GM19238 (cell line): Measurements from ENCODE around the gene CSTPP1.
"Not testable (repeated sequence)": the region's sequence is repeated elsewhere in the genome, so short reads cannot be mapped to it uniquely, and the experiment has no call there.

ENCODE experiments used
- DNase-seq: peaks from one replicate; pipeline ENCODE4 v3.0.0; 2011; ENCODE audit warnings: low spot score; ENCODE audit not compliant: insufficient read length

CSTPP1 gene

DNA sequence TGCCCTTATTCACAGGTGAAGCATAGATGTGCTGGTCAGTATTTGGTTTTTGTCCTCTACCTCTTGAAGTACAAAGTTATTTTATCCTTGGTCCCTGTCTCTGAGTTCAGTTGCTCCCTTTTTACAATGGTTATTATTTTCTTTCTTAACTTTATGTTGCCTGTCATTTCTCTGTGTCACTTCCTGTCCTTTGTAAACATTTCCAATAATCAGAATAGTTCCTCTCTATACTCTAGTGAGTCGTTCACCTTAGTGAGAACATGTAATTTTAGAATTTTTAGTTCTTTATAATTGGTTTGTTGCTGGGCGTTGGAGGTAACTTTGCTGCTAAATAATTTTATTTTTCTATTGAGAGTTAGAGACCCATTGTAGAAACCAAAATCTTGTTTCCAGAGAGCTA, 16.0 kb downstream of the CSTPP1 start:
- DNase-seq, result no peak

DNA sequence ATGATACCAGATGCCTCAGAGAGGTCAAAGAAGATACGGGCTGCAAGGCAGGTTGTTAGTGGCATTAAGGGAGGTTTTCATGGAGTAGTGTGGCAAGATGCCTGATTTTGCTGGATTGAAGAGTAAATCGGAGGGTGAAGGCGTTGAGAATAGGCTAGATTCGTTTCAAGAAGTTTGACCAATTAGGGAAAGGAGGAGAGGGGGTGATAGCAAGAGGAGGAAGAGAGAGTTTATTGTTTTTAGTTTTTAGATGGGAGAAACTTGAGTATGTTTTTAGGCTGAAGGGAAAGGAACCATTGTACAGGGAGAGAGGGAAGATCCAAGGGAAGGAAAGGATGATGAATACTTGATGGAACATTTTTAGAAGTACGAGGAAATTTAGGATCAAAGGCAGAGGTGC, 16.5 kb downstream of the CSTPP1 start:
- DNase-seq, result no peak

DNA sequence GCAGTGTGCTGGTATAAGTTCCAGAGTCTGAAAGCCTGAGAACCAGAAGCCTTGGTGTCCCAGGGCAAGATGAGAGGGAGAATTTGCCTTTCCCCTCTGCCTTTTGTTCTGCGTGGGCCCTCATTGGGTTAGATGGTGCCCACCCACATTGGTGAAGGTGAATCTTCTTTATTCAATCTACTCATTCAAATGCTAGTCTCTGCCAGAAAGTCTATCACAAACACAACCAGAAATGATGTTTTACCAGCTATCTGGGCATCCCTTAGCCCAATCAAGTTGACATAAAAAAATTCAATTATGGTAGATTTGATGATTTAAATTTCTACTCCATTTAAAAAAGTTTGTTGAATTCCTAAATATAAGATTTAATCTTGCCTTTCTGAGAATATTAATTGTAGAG, 22.2 kb downstream of the CSTPP1 start:
- no peak for DNase-seq

DNA sequence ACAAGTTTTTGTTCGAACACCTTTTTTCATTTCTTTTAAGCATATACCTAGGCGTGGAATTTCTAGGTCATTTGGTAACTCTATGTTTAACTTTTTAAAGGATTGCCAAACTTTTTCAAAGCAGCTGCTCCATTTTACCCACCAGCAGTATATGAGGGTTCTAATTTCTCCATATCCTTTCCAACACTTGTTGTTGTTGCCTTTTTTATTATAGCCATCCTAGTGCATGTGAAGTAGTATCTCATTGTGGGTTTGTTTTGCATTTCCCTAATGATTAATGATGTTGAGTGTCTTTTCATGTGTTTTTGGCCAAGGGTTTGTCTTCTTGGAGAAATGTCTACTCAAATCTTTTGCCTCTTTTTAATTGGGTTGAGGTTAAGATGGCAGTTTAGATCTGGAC, 24.5 kb downstream of the CSTPP1 start:
- DNase-seq, result no peak

DNA sequence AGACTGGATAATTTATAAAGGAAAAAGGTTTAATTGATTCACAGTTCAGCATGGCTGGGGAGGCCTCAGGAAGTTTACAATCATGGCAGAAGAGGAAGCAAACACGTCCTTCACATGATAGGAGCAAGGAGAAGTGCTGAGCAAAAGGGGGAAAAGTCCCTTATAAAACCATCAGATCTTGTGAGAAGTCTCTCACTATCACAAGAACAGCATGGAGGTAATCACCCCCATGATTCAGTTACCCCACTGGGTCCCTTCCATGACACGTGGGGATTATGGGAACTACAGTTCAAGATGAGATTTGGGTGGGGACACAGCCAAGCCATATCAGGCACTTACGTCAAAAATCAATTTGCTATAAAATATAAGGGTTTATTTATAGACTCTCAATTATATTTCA, 25.3 kb downstream of the CSTPP1 start:
- DNase-seq, result not testable (repeated sequence)

DNA sequence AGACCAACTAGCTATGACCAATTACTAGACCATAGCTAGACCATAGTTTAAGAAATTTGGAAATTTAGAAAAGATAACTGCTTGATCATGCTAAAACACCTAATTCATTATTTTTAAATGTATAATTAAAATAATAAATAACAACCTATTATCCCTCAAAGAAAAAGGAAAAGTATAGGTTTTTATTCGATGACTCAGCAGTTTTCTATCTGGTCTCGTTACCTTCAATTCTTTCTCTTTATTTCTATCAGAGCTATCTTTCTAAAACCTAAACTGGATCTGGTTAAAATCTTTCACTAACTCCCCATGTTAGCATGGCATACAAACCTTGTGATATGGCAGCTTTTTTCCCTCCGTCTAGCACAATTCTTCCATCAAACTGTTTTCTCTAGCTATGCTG, 27.3 kb downstream of the CSTPP1 start:
- no peak for DNase-seq

DNA sequence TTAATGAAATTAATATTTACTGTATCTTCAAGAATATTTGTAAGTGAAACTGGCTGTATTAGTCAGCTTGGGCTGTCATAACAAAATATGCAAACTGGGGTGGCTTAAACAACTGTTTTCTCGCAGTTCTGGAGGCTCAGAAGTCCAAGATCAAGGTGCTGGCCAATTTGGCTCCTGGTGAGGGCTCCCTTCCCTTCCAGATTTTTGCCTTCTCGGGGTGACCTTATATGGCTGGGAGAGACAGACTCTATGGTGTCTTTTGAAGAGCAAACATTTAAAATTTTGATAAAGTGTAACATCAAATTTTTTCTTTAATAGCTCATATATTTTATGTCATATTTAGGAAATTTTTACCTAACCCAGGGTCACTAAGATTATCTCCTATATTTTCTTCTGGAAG, 30.2 kb downstream of the CSTPP1 start:
- no peak for DNase-seq

DNA sequence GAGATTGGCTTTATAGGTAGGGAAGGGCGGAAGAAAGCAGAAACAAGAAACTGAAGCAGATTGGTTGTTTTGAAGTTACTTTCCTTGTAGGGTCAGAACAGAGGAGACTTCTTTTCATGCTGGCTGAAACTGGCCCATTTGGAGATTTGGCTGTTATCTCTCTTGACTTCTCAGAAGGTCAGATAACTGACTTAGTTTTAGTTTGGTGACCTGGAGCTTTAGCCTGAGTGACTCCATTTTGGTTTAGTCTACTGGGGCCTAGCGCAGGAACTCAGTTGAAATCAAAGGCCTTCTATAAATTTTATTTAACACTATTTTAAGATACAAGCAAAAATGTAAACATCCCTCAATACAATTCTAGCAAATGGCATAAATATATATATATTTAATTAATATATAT, 31.4 kb downstream of the CSTPP1 start:
- no peak for DNase-seq

DNA sequence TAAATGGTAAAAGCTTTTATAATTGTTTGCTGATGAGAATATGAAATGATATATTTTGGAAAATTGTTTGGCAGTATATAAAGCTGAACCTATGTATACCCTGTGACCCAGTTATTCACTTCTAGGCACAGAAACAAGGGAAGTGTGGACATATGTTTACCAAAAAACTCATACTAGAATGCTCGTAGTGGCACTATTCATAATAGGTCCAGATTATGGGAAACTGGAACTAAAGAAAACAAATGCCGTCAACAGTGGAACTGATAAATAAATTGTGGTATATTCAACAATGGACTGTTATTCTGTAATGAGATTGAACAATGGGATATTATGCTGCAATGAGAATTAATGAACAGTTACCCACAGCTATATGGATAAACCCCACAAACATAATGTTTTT, 32.8 kb downstream of the CSTPP1 start:
- no peak for DNase-seq

DNA sequence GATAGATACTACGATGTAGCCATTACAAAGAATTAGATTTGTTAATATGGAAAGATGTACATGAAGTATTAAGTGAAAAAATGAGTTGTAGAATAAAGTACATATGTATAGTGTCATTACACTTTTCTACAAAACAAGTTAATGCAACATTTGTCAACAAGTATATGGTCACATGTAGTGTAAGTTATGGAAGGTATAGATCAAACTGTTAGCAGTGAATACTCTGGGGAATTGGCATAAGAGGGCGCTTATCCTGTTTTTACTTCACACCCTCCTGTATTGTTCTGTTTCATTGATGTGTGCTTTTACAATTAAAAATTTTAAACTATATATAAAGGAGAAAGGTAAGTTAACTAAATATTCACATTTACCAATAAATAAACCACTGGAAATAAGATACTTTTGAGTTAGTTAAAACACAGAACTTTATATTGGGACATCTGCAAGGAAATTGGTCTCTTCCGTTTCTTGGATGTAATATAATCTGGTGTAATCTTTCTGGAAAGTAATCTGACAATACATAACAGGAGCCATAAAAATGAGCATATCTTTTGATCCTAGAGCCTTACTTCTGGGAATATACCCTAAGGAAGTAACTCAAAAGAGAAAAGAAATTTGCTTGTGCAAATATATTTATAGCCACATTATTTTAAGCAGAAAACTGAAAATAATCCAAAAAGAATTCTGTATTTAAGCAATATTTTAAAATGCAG, 34.5 kb downstream of the CSTPP1 start:
- DNase-seq, result no peak

DNA sequence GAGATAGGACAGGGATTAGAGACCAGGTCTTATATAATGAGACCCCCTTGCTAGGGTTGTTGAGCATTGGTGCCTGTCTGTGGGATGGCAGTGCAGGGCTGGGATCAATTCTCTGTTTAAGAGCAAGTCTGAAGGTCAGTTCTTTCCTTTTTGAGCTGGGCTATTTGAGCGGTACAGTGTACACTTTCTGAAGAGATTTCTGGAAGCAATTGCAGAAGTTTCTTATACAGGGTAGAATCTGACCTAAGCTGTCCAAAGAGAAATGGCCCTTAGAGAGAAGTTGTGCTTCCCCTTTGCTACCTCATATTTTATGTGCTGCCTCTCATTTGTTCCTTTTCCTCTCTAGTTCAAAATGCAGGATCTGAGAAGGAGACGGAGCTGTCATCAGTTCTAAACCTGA, 35.8 kb downstream of the CSTPP1 start:
- no peak for DNase-seq

DNA sequence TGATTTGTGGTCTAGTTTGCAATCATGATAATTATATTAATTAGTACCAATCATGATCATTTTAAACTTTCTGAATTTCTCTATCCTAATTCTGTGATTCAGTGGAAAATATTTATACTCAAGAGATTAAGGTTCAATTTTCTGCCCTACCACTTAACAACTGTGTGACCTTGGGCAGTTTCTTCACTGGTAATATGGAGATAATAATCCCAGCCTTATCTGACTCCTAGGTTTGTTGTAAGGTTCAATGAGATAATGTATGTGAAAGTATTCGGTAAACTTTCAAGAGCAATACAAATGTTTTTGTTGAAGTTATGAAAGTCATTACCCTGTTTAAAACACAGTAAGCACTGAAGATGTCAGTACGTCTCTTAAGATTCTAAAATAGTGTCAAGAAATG, 36.3 kb downstream of the CSTPP1 start:
- no peak for DNase-seq

DNA sequence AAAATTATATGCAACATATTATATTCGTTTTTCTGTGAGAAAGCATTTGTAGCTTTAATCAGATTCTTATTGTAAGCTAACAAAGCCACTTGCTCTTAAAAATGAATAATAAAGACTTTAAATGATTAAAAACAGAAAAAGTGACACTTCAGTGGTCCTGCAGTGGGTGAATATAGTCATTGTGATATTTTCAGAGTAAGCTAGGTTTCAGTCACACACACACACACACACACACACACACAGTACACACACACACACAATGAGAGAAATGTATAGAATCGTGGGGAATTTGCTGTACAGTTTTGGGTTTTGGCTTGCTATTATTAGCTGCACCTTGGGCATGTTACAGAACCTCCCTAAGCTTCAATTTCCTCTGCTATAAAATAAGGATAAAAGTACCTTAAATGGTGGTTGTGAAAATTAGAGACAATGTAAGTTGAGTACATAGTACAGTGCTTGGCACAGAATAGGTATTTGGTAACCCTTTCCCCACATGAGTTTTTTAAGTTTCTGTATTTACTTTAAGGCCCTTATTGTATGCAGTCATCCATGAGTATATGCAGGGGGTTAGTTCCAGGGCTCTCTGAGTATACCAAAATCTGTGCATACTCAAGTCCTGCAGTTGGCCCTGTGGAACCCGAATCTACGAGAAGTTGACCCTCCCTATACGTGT, 39.8 kb downstream of the CSTPP1 start:
- no peak for DNase-seq

DNA sequence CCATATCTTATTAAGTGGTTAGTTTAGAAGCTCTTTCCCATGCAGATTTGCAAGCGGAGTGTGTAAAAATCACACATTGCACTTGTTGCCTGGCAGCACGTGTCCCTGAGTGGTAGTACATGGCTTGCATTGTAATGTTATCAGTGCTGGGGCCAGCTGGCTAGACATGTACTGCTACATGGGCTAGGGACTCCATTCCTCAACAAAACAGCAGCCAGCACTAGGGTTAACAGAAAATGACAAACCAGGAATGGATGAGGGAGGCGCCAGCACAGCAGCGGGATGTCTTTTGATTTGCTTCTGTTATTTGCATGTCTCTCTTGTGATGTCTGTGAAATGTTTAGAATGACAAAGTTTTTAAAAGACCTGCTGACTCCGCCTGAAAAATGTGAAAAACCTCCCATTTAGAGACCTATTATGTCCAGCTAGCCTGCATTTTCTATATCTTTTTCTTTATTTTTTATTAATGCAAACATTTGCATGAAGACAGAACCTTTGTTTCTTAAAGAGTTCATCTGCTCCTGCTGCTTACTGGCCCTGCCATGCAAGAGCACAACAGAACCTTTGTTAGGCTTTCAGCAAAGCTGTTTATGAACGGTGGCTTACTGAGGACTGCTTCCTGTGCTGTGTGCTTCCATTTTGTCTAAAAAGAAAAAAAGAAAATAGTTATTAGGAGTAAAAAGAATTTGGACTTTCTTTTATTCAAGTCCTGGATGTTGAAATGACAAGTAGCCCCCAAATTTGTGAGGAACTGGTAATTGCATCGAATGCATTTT, 40.7 kb downstream of the CSTPP1 start:
- no peak for DNase-seq

DNA sequence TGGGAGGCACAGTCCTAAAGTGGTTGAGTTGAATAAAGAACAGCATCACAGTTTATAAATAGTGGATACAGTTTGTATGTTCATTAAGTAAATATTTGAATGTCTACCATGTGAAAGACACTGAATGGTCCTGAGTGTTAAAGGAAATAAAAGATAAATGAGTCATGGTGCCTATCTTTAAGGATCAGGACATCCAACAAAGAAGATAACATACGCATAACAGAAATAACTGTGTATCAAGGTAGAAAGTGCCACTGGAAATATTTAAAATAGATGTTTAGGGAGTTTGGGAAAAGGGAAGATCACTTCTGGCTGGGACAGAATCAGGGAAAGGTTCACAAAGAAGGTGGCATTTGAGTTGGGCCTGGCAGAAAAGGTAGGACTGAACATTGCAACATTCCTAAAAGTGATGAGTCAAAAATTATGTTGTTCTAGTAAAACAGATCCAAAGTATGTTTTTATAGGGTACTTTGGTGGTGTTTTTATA, 41.5 kb downstream of the CSTPP1 start:
- DNase-seq, result no peak

DNA sequence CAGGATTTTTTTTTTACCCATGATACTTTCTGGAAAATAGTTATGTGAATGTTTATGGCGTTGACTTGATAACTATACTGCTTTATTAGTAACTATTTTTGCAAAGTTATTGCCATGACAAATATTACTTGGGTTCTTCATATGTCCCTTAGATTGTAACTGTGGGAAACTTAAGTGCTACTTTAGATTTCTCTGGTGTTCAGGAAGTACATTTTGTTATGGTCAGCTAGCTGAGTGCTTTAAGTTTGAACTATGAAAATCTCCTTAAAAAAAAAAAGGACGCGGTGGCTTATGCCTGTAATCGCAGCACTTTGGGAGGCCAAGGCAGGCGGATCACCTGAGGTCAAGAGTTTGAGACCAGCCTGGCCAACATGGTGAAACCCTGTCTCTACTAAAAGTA, 42.8 kb downstream of the CSTPP1 start:
- no peak for DNase-seq

DNA sequence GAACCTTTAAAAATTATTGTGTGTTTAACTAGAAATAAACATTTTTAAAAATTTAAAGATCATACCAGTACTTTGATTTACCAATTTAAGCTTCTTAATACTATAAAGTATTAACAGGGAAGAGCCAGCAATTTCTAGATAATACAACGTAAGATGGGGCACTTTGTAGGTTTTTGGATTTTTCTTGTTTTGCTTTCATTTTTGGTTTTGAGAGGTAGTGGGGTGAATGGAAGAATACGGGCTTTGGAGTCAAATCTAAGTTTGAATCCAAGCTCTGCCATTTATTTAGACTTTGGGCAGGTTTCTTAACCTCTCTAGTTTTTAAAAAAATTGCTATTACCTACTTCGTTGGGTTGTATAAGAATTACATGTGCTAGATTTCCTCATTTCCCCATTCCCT, 44.9 kb downstream of the CSTPP1 start:
- no peak for DNase-seq

DNA sequence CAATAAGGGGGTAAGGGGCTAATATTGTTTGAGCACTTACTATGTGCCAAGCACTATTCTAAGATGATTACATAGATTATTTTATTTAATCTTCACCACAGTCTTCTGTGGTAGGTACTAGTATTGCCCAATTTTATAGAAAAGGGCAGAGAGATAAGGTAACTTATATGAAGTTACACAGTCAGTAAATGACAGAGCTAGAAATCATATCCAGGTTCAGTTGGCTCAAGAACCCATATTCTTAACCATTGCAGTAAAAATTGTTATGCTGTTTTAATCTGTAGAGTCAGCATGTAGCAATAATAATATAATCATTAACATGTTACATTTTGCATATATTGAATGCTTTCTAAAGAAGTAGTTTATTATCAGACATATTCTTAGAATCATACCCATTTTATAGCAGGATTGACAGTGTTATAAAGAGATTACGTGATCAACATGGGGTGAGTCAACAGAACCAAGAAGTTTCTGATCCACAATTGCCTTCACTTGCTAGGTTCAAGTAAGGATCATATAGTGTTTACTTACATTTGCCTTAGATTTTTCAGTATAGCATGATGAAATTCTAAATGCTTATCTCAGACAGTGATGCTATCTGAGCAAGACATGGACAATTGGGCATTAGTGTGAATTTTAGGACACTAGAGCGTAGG, 46.4 kb downstream of the CSTPP1 start:
- no peak for DNase-seq

DNA sequence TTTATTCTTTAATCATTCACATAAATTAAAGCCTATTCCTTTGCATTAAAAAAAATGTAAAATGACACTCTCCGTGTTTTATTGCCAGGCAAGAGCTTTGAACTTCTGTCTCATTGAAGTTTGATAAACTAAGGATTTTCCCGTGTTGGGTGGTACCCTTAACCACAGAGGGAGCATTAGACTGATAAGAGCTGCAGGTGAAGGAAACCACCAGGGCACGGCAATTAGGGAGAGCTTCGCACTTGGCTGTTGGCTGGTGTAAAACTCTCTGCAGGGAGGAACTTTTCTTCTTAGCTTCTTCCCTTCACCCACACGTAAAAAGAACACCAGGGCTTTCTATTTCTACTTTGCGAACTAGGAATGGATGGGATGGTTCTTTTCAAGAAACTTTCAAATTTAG, 47.0 kb downstream of the CSTPP1 start:
- no peak for DNase-seq

DNA sequence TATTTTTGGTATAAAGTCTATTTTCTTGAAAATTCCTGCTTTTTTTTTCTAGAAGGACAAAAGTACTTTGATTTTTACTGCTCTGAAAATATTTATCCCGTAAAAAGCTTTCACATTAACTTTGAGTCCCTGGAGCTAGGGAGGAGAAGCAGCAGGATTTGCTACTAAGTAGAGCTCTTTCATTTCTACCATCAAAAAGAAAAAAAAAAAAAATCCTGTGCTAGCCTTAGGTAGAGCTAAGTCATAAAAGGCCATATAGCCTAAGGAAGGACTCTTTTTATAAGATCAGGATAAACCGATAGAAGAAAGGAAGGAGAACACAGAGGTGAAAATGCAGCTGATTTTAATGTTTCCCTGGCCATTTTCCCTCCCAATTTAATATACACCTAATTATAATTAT, 48.0 kb downstream of the CSTPP1 start:
- DNase-seq, result no peak

DNA sequence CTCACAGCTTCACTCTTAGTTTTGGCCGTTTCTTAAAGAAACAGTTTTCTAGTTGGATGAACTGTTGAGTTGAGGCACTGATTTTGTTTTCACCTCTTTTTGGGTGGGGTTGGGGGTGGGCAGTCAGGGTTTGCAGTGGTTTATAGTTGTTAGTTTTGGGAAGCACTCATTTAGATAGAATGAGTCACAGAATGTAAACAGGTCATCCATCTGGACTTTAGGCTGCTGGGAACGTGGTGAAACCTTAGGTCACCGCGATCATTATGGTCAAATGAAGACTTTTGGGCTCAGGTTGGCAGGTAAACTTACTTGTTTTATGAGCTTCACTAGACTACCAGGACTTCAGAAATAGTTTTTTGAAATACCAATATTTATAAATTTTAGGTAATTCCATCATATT, 48.4 kb downstream of the CSTPP1 start:
- no peak for DNase-seq

DNA sequence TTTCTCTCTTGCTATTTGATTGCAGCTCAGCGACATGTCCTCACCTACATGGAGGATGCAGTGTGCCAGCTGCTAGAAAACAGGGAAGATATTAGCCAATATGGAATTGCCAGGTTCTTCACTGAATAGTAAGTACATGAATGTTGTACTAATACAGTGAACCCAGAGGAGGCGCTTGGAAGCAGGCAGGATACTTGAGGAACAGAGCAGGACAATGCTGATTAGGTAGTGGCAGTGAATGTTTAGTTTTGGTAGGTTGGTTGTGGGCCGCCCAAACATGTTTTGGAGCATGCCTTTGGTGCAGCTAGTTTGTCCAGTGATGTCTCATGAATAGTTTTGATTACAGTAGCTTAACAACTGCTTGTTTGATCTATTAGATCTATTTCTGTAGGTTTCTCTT, 50.6 kb downstream of the CSTPP1 start:
- DNase-seq, result no peak
